ENCODE results near the gene ACTR1B.

DNA sequence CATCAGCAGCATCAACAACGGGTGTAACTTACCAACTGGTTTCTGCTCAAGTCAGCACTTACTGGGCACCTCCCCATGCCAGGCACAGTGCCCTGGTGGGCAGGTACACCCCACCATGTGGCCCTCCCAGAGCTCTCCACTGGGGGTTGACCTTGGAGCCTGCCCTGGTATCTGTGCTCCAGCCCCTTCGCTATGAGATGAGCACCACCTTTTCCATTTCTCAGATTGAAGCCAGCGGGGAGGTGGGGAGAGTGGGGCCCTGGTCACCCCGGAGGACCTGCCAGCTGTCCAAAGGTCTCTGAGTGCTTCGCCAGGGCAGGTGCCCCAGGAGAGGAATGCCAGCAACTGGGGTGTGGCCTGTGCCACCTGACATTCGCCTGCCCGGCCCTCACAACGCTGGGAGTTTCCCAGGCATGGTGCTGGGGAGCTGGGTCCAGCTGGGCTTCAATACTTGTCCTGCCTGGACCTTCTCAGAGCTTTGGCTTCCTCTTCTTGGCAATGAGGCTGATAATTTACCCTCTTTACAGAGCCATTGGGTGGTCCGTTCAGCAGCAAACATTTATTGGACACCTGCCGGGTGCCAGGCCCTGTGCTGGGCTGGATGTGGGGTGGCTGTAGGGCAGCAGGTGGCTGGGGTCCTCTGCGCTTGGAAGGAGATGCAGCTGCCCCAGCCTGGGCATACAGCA is 43.7 kb upstream of the ACTR1B start:
- TF ChIP-seq POLR2A (IDR thresholded peaks at IDR 0.05; ENCODE audit: low read length) (no peak), GATA1 (IDR thresholded peaks at IDR 0.05; ENCODE audit: low read depth, low read length) (no peak)
